PFSK-1 (cell line): ENCODE results near the gene HYAL1.

Experiments used
- FOXP2 ChIP-seq: optimal IDR thresholded peaks from 2 replicates; pipeline ENCODE3; 2011; ENCODE audit warnings: borderline replicate concordance, control low read depth, inconsistent platforms; ENCODE audit not compliant: insufficient read depth; ENCODE audit errors: extremely low read length, extremely low read depth
- POLR2AphosphoS5 ChIP-seq: IDR thresholded peaks from 2 replicates; pipeline ENCODE4 v1.6.1; 2012; ENCODE audit warnings: low read depth, mild to moderate bottlenecking, control low read depth, low read length, moderate library complexity
- REST ChIP-seq, 2 experiments: IDR thresholded peaks; 2 replicates each; pipeline versions ENCODE4 v1.6.1 to v1.8.0; 2011 to 2012; ENCODE audit warnings: low read depth in 2 of 2, low read length in 2 of 2, control low read depth in 1 of 2, inconsistent platforms in 1 of 2, mild to moderate bottlenecking in 1 of 2, moderate library complexity in 1 of 2; ENCODE audit not compliant: insufficient read depth in 1 of 2
- SIN3A ChIP-seq: IDR thresholded peaks from 2 replicates; pipeline ENCODE4 v1.6.1; 2012; ENCODE audit warnings: mild to moderate bottlenecking, low read length, moderate library complexity, borderline replicate concordance; ENCODE audit not compliant: insufficient read depth
- TAF1 ChIP-seq: IDR thresholded peaks from 2 replicates; pipeline ENCODE4 v1.6.1; 2012; ENCODE audit warnings: low read length, control low read depth, borderline replicate concordance; ENCODE audit not compliant: insufficient read depth

Gene HYAL1

GRCh38 chr3:50300681-50301254 lies 2.6 kb downstream of the HYAL1 start:
- TF ChIP-seq POLR2AphosphoS5 (no peak), TAF1 (no peak), FOXP2 (no peak), SIN3A (no peak), REST (IDR thresholded peaks at IDR 0.05; ENCODE audit: insufficient read depth in 1 of 2, low read depth in 2 of 2, low read length in 2 of 2) (no peak)

DNA sequence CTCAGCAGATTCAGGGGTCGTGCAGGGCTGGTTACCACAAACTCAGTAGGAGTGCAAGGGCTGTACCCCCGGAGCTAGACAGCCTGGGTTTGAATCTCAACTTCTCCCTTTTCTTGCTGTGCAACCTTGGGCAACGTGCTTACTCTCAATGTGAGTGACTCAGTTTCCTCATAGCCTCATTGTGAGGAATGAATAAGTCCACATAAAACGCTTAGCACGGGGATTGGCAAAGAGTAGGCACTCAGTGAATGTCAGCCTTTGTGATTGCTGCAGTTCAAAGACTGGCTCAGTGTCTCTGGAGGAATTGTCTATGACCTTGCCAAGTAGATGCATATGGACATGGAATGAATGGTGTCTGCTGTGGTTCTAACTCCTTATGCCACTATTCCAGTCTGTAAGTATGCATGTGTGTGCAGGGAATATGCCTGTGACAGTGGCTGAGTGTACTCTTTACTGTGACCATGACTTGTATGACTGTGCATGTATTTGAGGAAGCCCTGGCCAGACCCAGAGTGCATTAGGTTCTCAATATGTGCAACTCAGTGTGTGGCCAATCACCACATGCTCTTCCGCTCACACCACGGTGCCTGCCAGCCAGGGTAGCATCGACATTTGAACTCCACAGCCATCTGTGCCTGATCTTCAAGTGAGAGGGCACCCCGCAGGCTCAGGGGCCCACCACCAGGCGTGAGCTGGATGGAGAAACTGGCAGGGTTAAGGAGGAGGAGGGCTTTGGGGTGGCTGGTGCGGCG lies 3.3 kb downstream of the HYAL1 start:
- no peak for TF ChIP-seq REST (IDR thresholded peaks at IDR 0.05; ENCODE audit: insufficient read depth in 1 of 2, low read depth in 2 of 2, low read length in 2 of 2)
- TF ChIP-seq POLR2AphosphoS5 = no peak
- TF ChIP-seq SIN3A = no peak
- TF ChIP-seq TAF1 = peak; percentile 35; the same call in 1 of the 2 replicates
- no peak for TF ChIP-seq FOXP2

GRCh38 chr3:50299638-50299928 lies 3.8 kb downstream of the HYAL1 start:
- TF ChIP-seq REST (IDR thresholded peaks at IDR 0.05; ENCODE audit: insufficient read depth in 1 of 2, low read depth in 2 of 2, low read length in 2 of 2) (no peak), POLR2AphosphoS5 (no peak), TAF1 (no peak), FOXP2 (no peak), SIN3A (no peak)

- TF ChIP-seq POLR2AphosphoS5 = peak; percentile 60
- TF ChIP-seq SIN3A = no peak
- TF ChIP-seq FOXP2 = no peak
- no peak; a peak in 1 of 4 replicates for TF ChIP-seq REST (IDR thresholded peaks at IDR 0.05; ENCODE audit: insufficient read depth in 1 of 2, low read depth in 2 of 2, low read length in 2 of 2)
- peak; percentile 66; the same call in 1 of the 2 replicates for TF ChIP-seq TAF1
These were observed 4.3 kb downstream of the HYAL1 start, which contains the start of the genes HYAL3 and NAA80 for GRCh38 chr3:50298836-50299637. TSS of gene HYAL3 (minus strand) at chr3:50299405. CDS start at chr3:50295602, 3,803 bp downstream. TSS of gene NAA80 (minus strand) at chr3:50299405. CDS start at chr3:50297463, 1,942 bp downstream.
